SK-N-SH treated with all-trans-retinoic acid at 6 μM for 48 hours (cell line): ENCODE data around the gene FHIT.
A peak's percentile ranks its signal among the peaks of the same experiment; 100 is the strongest.

Source experiments
- ATAC-seq: fragments of 200-7000 bp; cut with Tn5 transposase; 3 replicates; pipeline ENCODE4 v1.9.1; 2020; ENCODE audit warnings: mild to moderate bottlenecking, moderate library complexity
- ARNTL ChIP-seq: fragments of 450-650 bp; formaldehyde crosslinking; IDR thresholded peaks from 2 replicates; pipeline ENCODE4 v1.5.0; 2020; ENCODE audit warnings: low read depth, mild to moderate bottlenecking, moderate library complexity, borderline replicate concordance
- BACH2 ChIP-seq: fragments of 250-450 bp; sonication (Bioruptor Pico); IDR thresholded peaks from 2 replicates; pipeline ENCODE4 v1.9.0; 2021; ENCODE audit warnings: mild to moderate bottlenecking, borderline replicate concordance
- CREB5 ChIP-seq: fragments of 250-450 bp; sonication (Bioruptor Pico); IDR thresholded peaks from 2 replicates; pipeline ENCODE4 v1.5.1; 2020; ENCODE audit warnings: low read depth, mild to moderate bottlenecking, moderate library complexity
- CSDC2 ChIP-seq: fragments of 250-450 bp; sonication (Bioruptor Pico); IDR thresholded peaks from 2 replicates; pipeline ENCODE4 v1.5.0; 2020; ENCODE audit warnings: mild to moderate bottlenecking, moderate library complexity
- ESRRG ChIP-seq: fragments of 250-450 bp; sonication (Bioruptor Pico); IDR thresholded peaks from 2 replicates; pipeline ENCODE4 v1.6.1; 2021; ENCODE audit warnings: mild to moderate bottlenecking
- GLIS3 ChIP-seq: fragments of 250-450 bp; sonication (Bioruptor Pico); IDR thresholded peaks from 2 replicates; pipeline ENCODE4 v1.5.0; 2020; ENCODE audit warnings: mild to moderate bottlenecking, moderate library complexity
- ISL1 ChIP-seq: fragments of 250-450 bp; sonication (Bioruptor Pico); IDR thresholded peaks from 2 replicates; pipeline ENCODE4 v2.1.2; 2022; ENCODE audit warnings: mild to moderate bottlenecking, moderate library complexity
- OSR1 ChIP-seq: fragments of 250-450 bp; sonication (Bioruptor Pico); IDR thresholded peaks from 2 replicates; pipeline ENCODE4 v1.8.0; 2022; ENCODE audit warnings: moderate library complexity, mild to moderate bottlenecking, inconsistent platforms
- POU6F1 ChIP-seq: fragments of 250-450 bp; sonication (Bioruptor Pico); IDR thresholded peaks from 2 replicates; pipeline ENCODE4 v1.8.0; 2021; ENCODE audit warnings: low read depth, mild to moderate bottlenecking, moderate library complexity, borderline replicate concordance
- PPARA ChIP-seq: fragments of 250-450 bp; sonication (Bioruptor Pico); IDR thresholded peaks from 2 replicates; pipeline ENCODE4 v1.5.0; 2020; ENCODE audit warnings: mild to moderate bottlenecking, borderline replicate concordance
- RARB ChIP-seq: fragments of 250-450 bp; sonication (Bioruptor Pico); IDR thresholded peaks from 2 replicates; pipeline ENCODE4 v1.8.0; 2021; ENCODE audit warnings: mild to moderate bottlenecking, moderate library complexity
- SNAI2 ChIP-seq: fragments of 250-450 bp; sonication (Bioruptor Pico); IDR thresholded peaks from 2 replicates; pipeline ENCODE4 v1.5.0; 2020; ENCODE audit warnings: mild to moderate bottlenecking, moderate library complexity
- TCF4 ChIP-seq: fragments of 250-450 bp; sonication (Bioruptor Pico); IDR thresholded peaks from 2 replicates; pipeline ENCODE4 v1.8.0; 2021; ENCODE audit warnings: mild to moderate bottlenecking, moderate library complexity, borderline replicate concordance
- TOX ChIP-seq: fragments of 250-450 bp; sonication (Bioruptor Pico); IDR thresholded peaks from 2 replicates; pipeline ENCODE4 v1.8.0; 2021; ENCODE audit warnings: mild to moderate bottlenecking, moderate library complexity, borderline replicate concordance
- TSHZ2 ChIP-seq: fragments of 250-450 bp; sonication (Bioruptor Pico); IDR thresholded peaks from 2 replicates; pipeline ENCODE4 v1.5.0; 2020; ENCODE audit warnings: mild to moderate bottlenecking, moderate library complexity
- ZFP3 ChIP-seq: fragments of 250-450 bp; sonication (Bioruptor Pico); IDR thresholded peaks from 2 replicates; pipeline ENCODE4 v1.5.0; 2020; ENCODE audit warnings: mild to moderate bottlenecking, moderate library complexity
- ZFP30 ChIP-seq: fragments of 450-650 bp; formaldehyde crosslinking; IDR thresholded peaks from 2 replicates; pipeline ENCODE4 v1.5.0; 2022; ENCODE audit warnings: mild to moderate bottlenecking, moderate library complexity
- ZNF565 ChIP-seq: fragments of 450-650 bp; formaldehyde crosslinking; conservative IDR thresholded peaks from 2 replicates; pipeline ENCODE4 v1.5.0; 2020; ENCODE audit warnings: low read depth, mild to moderate bottlenecking, moderate library complexity
- ZNF70 ChIP-seq: fragments of 450-650 bp; formaldehyde crosslinking; IDR thresholded peaks from 2 replicates; pipeline ENCODE4 v1.5.0; 2020; ENCODE audit warnings: mild to moderate bottlenecking, moderate library complexity
- TF ChIP-seq, protein P1 (sequence below): fragments of 250-450 bp; sonication (Bioruptor Pico); IDR thresholded peaks from 2 replicates; pipeline ENCODE4 v1.5.1; 2021; ENCODE audit warnings: mild to moderate bottlenecking, moderate library complexity
- TF ChIP-seq, protein P2 (sequence below): fragments of 250-450 bp; sonication (Bioruptor Pico); IDR thresholded peaks from 2 replicates; pipeline ENCODE4 v1.8.0; 2020; ENCODE audit warnings: mild to moderate bottlenecking, moderate library complexity, borderline replicate concordance

The FHIT gene

GRCh38 chr3:61251174-61251972, at the start of gene FHIT:
Gene FHIT, minus strand, starts transcription at chr3:61251452.
- TF ChIP-seq PPARA (CRISPR knock-in tag) = no peak
- TF ChIP-seq ISL1 (CRISPR knock-in tag) = no peak
- TF ChIP-seq TSHZ2 (CRISPR knock-in tag) = no peak
- TF ChIP-seq ARNTL = no peak
- TF ChIP-seq, protein P1, sequence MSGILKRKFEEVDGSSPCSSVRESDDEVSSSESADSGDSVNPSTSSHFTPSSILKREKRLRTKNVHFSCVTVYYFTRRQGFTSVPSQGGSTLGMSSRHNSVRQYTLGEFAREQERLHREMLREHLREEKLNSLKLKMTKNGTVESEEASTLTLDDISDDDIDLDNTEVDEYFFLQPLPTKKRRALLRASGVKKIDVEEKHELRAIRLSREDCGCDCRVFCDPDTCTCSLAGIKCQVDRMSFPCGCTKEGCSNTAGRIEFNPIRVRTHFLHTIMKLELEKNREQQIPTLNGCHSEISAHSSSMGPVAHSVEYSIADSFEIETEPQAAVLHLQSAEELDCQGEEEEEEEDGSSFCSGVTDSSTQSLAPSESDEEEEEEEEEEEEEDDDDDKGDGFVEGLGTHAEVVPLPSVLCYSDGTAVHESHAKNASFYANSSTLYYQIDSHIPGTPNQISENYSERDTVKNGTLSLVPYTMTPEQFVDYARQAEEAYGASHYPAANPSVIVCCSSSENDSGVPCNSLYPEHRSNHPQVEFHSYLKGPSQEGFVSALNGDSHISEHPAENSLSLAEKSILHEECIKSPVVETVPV (CRISPR knock-in tag) = no peak
- TF ChIP-seq ZFP3 (CRISPR knock-in tag) = no peak
- TF ChIP-seq CSDC2 (CRISPR knock-in tag) = no peak
- no peak for TF ChIP-seq ZNF565 (CRISPR knock-in tag)
- no peak for TF ChIP-seq TCF4 (CRISPR knock-in tag)
- no peak for TF ChIP-seq ESRRG (CRISPR knock-in tag)
- TF ChIP-seq GLIS3 = no peak
- TF ChIP-seq ZNF70 = no peak
- no peak for TF ChIP-seq RARB (CRISPR knock-in tag)
- no peak for TF ChIP-seq POU6F1
- TF ChIP-seq, protein P2, sequence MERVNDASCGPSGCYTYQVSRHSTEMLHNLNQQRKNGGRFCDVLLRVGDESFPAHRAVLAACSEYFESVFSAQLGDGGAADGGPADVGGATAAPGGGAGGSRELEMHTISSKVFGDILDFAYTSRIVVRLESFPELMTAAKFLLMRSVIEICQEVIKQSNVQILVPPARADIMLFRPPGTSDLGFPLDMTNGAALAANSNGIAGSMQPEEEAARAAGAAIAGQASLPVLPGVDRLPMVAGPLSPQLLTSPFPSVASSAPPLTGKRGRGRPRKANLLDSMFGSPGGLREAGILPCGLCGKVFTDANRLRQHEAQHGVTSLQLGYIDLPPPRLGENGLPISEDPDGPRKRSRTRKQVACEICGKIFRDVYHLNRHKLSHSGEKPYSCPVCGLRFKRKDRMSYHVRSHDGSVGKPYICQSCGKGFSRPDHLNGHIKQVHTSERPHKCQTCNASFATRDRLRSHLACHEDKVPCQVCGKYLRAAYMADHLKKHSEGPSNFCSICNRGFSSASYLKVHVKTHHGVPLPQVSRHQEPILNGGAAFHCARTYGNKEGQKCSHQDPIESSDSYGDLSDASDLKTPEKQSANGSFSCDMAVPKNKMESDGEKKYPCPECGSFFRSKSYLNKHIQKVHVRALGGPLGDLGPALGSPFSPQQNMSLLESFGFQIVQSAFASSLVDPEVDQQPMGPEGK (CRISPR knock-in tag) = no peak
- TF ChIP-seq CREB5 (CRISPR knock-in tag) = no peak
- ATAC-seq = peak; percentile 100

- ATAC-seq = no peak
- TF ChIP-seq ZFP30 (CRISPR knock-in tag) (no peak), BACH2 (CRISPR knock-in tag) (no peak), ARNTL (no peak), OSR1 (CRISPR knock-in tag) (no peak), CREB5 (CRISPR knock-in tag) (no peak), CSDC2 (CRISPR knock-in tag) (no peak), ZNF70 (no peak), ESRRG (CRISPR knock-in tag) (no peak), SNAI2 (CRISPR knock-in tag) (no peak), TCF4 (CRISPR knock-in tag) (no peak), TSHZ2 (CRISPR knock-in tag) (no peak), TOX (CRISPR knock-in tag) (no peak), RARB (CRISPR knock-in tag) (no peak)
- TF ChIP-seq, protein P1 (CRISPR knock-in tag) = no peak
- TF ChIP-seq, protein P2 (CRISPR knock-in tag) = no peak
Measured at GRCh38 chr3:61300786-61301185, 49.5 kb upstream of the FHIT start.
